Ovary (tissue), 9 donors: ENCODE data around the gene OR2L3. TPM values are rescaled to one million over a fixed set of nuclear protein-coding genes. Genes with fewer than 3 reads are reported as not detected.

Experiments
- DNase-seq, 5 donors: peaks; one replicate each; pipeline ENCODE4 v3.0.0-alpha.2; 2019 to 2020
- H3K27ac ChIP-seq, 2 donors: fragments of 200-600 bp; one replicate each; pipeline versions ENCODE4 v1.5.1 to v1.8.0; 2019 to 2022
- H3K27me3 ChIP-seq: fragments of 200-600 bp; one replicate; pipeline ENCODE4 v1.8.0; 2022
- H3K36me3 ChIP-seq: fragments of 200-600 bp; sonication (generic); one replicate; pipeline ENCODE4 v1.5.1; 2019
- H3K4me1 ChIP-seq: one replicate; pipeline ENCODE4 v1.8.1; 2013; ENCODE audit warnings: mild to moderate bottlenecking, moderate library complexity; ENCODE audit not compliant: insufficient read depth
- H3K4me3 ChIP-seq: fragments of 200-600 bp; sonication (generic); one replicate; pipeline ENCODE4 v1.5.1; 2017
- H3K9me3 ChIP-seq, 2 donors: fragments of 200-600 bp in 1 of 2; sonication (generic) in 1 of 2; one replicate each; pipeline versions ENCODE4 v1.5.1 to v1.8.1; 2013 to 2019; ENCODE audit warnings: mild to moderate bottlenecking in 1 of 2, moderate library complexity in 1 of 2
- CTCF ChIP-seq, 3 donors: fragments of 450-650 bp in 2 of 3; fragments of 200-600 bp in 1 of 3; IDR thresholded peaks; one replicate each; pipeline versions ENCODE4 v1.5.1 to v1.8.0; 2016 to 2022; ENCODE audit warnings: antibody characterized with exemption in 3 of 3, mild to moderate bottlenecking in 1 of 3
- EP300 ChIP-seq: sonication (generic); formaldehyde crosslinking; IDR thresholded peaks from one replicate; pipeline ENCODE4 v1.6.1; 2017; ENCODE audit warnings: antibody characterized with exemption
- POLR2A ChIP-seq: fragments of 450-650 bp; IDR thresholded peaks from one replicate; pipeline ENCODE4 v1.6.1; 2017; ENCODE audit warnings: antibody characterized with exemption, mild to moderate bottlenecking, moderate library complexity
- WGBS, 3 donors: extraction: QIAGEN DNeasy Blood & Tissue Kit in 1 of 3; methylation state at CpG; one replicate each; pipeline versions ENCODE4 v1.1.5 to v1.1.7; 2013 to 2017; 5-methylcytosine and 5-hydroxymethylcytosine counted together
- intact Hi-C, 4 donors: fragments of 100-400 bp; cut with DNase I; formaldehyde crosslinking; loops; one replicate each; pipeline versions ENCODE4 v1.11.0 to v1.15.1; 2022 to 2023
- polyA plus RNA-seq, 2 donors: library from polyadenylated mRNA; stranded (reverse); fragments of 200-250 nt in 1 of 2; fragments of 350-450 nt in 1 of 2; fragmentation: Illumina TruSeq in 1 of 2; extraction: RNeasy Lipid Tissue Mini Kit (QIAGEN cat#74804) in 1 of 2; gene quantifications; one replicate each; pipeline ENCODE4 v1.2.3, GENCODE V29; 2013 to 2014
- total RNA-seq, 7 donors: library from RNA; depleted of rRNA in 2 of 7; stranded (reverse); fragments of >200 nt in 2 of 7; fragmentation: NEBNext Ultra II Directional in 3 of 7; extraction: Animal tissue kit (Norgen Biotek cat#: 25700) in 3 of 7; gene quantifications; one replicate each; pipeline versions ENCODE4 v1.1.0 to v1.2.4, GENCODE V29; 2016 to 2023
- donor health status: DM: no; HTN: no; CAD: no; lungs with moderate emphysema.
- donor health status: DM: no; HTN: no; CAD: no.
- donor health status: Bipolar disorder and iron deficiency.
- donor health status: DM: yes; HTN: yes; CAD: no.
- donor health status: DM: no; HTN: no; CAD: no.
- donor health status: DM: yes; HTN: yes; CAD: no.

Gene OR2L3
- total and polyA plus RNA-seq, 9 donors: 0.08 to 0.24 (median 0.16) TPM; not detected in 5

DNA sequence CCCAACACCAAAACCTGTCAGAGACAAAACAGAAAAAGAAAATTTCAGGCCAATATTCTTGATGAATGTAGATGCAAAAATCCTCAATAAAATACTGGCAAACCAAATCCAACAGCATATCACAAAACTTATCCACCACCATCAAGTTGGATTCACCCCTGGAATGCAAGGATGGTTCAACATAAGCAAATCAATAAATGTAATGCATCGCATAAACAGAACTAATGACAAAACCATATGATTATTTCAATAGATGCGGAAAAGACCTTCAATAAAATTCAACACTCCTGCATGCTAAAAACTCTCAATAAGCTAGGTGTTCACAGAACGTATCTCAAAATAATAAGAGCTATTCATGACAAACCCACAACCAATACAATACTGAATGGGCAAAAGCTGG lies 37.0 kb upstream of the OR2L3 start:
- Histone ChIP-seq H3K4me1 (no peaks in the 10 kb centered on the region), H3K4me3 (no peak overlapping the region), H3K27me3 (no peaks in the 10 kb centered on the region), H3K36me3 (no peaks in the 10 kb centered on the region), H3K27ac (no peak overlapping the region), H3K9me3 (peaks cover 0 to 3% of the 10 kb centered on the region in 2 donors)
- DNase-seq: no peak
- TF ChIP-seq POLR2A (no peak), EP300 (no peak), CTCF (IDR thresholded peaks at IDR 0.05) (no peak)
- intact Hi-C loops: no loop called here
- 80 to 84% (median 81%) methylated on average over 3 of the region's 3 CpGs for WGBS, 3 donors

GRCh38 chr1:248013229-248013710 lies 33.4 kb upstream of the OR2L3 start, which contains the start of gene OR2L5:
TSS of gene OR2L5 (plus strand) at chr1:248013660. CDS start at chr1:248021948, 8,288 bp downstream.
- no peak for DNase-seq
- Histone ChIP-seq H3K9me3 (peaks cover 0 to 3% of the 10 kb centered on the region in 2 donors), H3K4me1 (no peaks in the 10 kb centered on the region), H3K36me3 (no peaks in the 10 kb centered on the region), H3K27ac (no peak within 1 kb of the TSS), H3K27me3 (no peaks in the 10 kb centered on the region), H3K4me3 (no peak within 1 kb of the TSS)
- intact Hi-C loops: no loop called here
- WGBS, 3 donors: 80 to 90% (median 87%) methylated on average over 2 of the region's 2 CpGs
- no peak for TF ChIP-seq EP300
- no peak for TF ChIP-seq CTCF (IDR thresholded peaks at IDR 0.05)
- TF ChIP-seq POLR2A: no peak

- no peak for DNase-seq
- WGBS, 3 donors: 64 to 78% (median 72%) methylated on average over 1 of the region's 1 CpG
- TF ChIP-seq CTCF (IDR thresholded peaks at IDR 0.05): no peak
- TF ChIP-seq EP300: no peak
- H3K4me3 ChIP-seq: no peak overlapping the region
- H3K27ac ChIP-seq: no peak overlapping the region
- no peaks in the 10 kb centered on the region for H3K36me3 ChIP-seq
- no peaks in the 10 kb centered on the region for H3K4me1 ChIP-seq
- no peaks in the 10 kb centered on the region for H3K9me3 ChIP-seq
- intact Hi-C loops: no loop called here
- no peaks in the 10 kb centered on the region for H3K27me3 ChIP-seq
Measured at GRCh38 chr1:248015803-248016202, 30.8 kb upstream of the OR2L3 start.

DNA sequence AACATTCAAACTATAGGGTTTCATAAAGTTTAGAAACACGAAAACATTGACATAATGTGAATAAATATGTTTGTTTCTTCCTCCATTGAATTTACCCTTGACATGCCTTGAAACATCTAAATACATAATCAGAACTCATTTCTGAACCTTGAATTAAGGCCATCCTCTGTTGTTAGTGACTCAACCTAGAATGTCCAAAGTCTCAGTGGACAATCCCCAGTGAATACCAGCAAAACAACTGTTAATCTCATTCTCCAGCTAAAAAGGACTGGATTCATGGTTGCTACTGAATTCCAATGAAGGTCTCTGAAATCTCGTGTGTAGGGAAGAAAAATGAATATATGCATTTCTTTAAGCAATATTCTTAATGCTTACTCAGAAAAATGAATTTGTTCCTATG lies 16.9 kb upstream of the OR2L3 start, which contains the start of gene OR2L2:
TSS of gene OR2L2 (plus strand) at position 301 of the 400 bp plus-strand sequence. CDS start 8,198 bp downstream, outside the sequence.
- WGBS, 3 donors: 37 to 43% (median 41%) methylated on average over 2 of the region's 2 CpGs
- intact Hi-C loops: no loop called here

DNA sequence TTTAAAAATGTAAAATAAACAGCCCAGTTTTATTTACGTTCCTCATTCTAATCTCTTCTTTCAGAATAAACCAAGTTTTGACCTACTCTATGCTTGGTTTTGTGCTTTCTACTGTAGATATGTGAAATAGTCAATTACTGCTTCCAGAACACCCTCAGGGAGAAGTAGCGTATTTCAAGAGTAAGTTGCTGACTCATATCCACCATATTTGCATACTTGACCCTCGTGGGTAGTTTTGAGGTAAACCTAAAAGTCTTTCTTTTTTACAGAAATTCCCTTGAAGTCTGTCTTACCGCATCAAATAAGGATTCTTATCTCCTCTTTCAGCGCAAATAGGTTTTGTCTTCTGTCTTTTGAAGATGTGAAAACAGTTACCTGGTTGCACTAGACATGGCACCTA lies 1.4 kb upstream of the OR2L3 start:
- no peak for DNase-seq
- no peaks in the 10 kb centered on the region for H3K4me1 ChIP-seq
- WGBS, 3 donors: 67 to 75% (median 74%) methylated on average over 5 of the region's 5 CpGs
- no peak overlapping the region for H3K27ac ChIP-seq
- H3K9me3 ChIP-seq: no peaks in the 10 kb centered on the region
- intact Hi-C loops: no loop called here
- H3K36me3 ChIP-seq: no peaks in the 10 kb centered on the region
- no peak overlapping the region for H3K4me3 ChIP-seq
- no peaks in the 10 kb centered on the region for H3K27me3 ChIP-seq
- TF ChIP-seq POLR2A: no peak
- TF ChIP-seq CTCF (IDR thresholded peaks at IDR 0.05): no peak
- no peak for TF ChIP-seq EP300

More for the DNA sequence above, 16.9 kb upstream of the OR2L3 start, which contains the start of gene OR2L2:
- Histone ChIP-seq H3K27me3 (no peaks in the 10 kb centered on the region), H3K4me3 (no peak within 1 kb of the TSS), H3K4me1 (no peaks in the 10 kb centered on the region), H3K9me3 (no peaks in the 10 kb centered on the region), H3K27ac (no peak within 1 kb of the TSS), H3K36me3 (no peaks in the 10 kb centered on the region)
- TF ChIP-seq EP300: no peak
- DNase-seq: no peak
